Stomach (tissue), 9 donors: ENCODE results near the gene PUS1. TPM values are rescaled to one million over a fixed set of nuclear protein-coding genes. Genes with fewer than 3 reads are reported as not detected.

Source experiments
- DNase-seq, 2 donors: peaks; one replicate each; pipeline versions ENCODE4 v3.0.0 to v3.0.0-alpha.2; 2013 to 2019
- H3K27ac ChIP-seq, 5 donors: fragments of 200-600 bp in 4 of 5; sonication (generic) in 4 of 5; one replicate each; pipeline ENCODE4 v1.5.1; 2013 to 2019; ENCODE audit warnings: mild to moderate bottlenecking in 1 of 5, moderate library complexity in 1 of 5
- H3K27me3 ChIP-seq, 3 donors: fragments of 200-600 bp; sonication (generic); one replicate each; pipeline ENCODE4 v1.5.1; 2017 to 2019; ENCODE audit warnings: mixed run types in 1 of 3
- H3K36me3 ChIP-seq, 4 donors: fragments of 200-600 bp; sonication (generic); 1 replicate in 3 of 4; 2 replicates in 1 of 4; pipeline ENCODE4 v1.5.1; 2016 to 2019
- H3K4me1 ChIP-seq, 4 donors: fragments of 200-600 bp; sonication (generic); one replicate each; pipeline ENCODE4 v1.5.1; 2016 to 2019
- H3K4me3 ChIP-seq, 4 donors: fragments of 200-600 bp; sonication (generic) in 3 of 4; one replicate each; pipeline ENCODE4 v1.5.1; 2016 to 2019; ENCODE audit warnings: mild to moderate bottlenecking in 1 of 4
- H3K9me3 ChIP-seq, 4 donors: fragments of 200-600 bp; sonication (generic); one replicate each; pipeline ENCODE4 v1.5.1; 2016 to 2019
- CTCF ChIP-seq, 7 experiments: fragments of 450-650 bp in 4 of 7; fragments of 200-600 bp in 3 of 7; sonication (generic) in 3 of 7; IDR thresholded peaks; one replicate each; pipeline ENCODE4 v1.5.1; 2016 to 2019; ENCODE audit warnings: antibody characterized with exemption in 7 of 7, control low read depth in 2 of 7, mild to moderate bottlenecking in 1 of 7
- EP300 ChIP-seq: sonication (generic); formaldehyde crosslinking; IDR thresholded peaks from one replicate; pipeline ENCODE4 v1.6.1; 2017; ENCODE audit warnings: antibody characterized with exemption
- POLR2A ChIP-seq, 4 donors: fragments of 450-650 bp; IDR thresholded peaks; one replicate each; pipeline ENCODE4 v1.6.1; 2016; ENCODE audit warnings: antibody characterized with exemption in 4 of 4, control low read depth in 2 of 4, mild to moderate bottlenecking in 1 of 4, moderate library complexity in 1 of 4
- POLR2AphosphoS5 ChIP-seq, 3 donors: sonication (generic); formaldehyde crosslinking; IDR thresholded peaks; one replicate each; pipeline ENCODE4 v1.6.1; 2016; ENCODE audit warnings: antibody characterized with exemption in 3 of 3
- WGBS, 5 donors: extraction: QIAGEN DNeasy Blood & Tissue Kit in 3 of 5; methylation state at CpG; one replicate each; pipeline versions ENCODE4 v1.1.5 to v1.1.7; 2013 to 2018; 5-methylcytosine and 5-hydroxymethylcytosine counted together
- intact Hi-C: fragments of 100-400 bp; cut with DNase I; formaldehyde crosslinking; loops from one replicate; pipeline ENCODE4 v1.15.1; 2023; ENCODE audit warnings: low total_unique reads
- polyA plus RNA-seq, 3 donors: library from polyadenylated mRNA; stranded (reverse); fragments of 200-250 nt; gene quantifications; one replicate each; pipeline ENCODE4 v1.2.3, GENCODE V29; 2013
- total RNA-seq, 5 donors: library from RNA; depleted of rRNA; stranded (reverse); fragments of >200 nt; gene quantifications; one replicate each; pipeline versions ENCODE4 v1.1.0 to v1.2.3, GENCODE V29; 2014 to 2016
- donor health status: healthy with polysubstance abuse.
- donor health status: Bipolar disorder and iron deficiency.
- donor health status: healthy.

Gene PUS1
- total and polyA plus RNA-seq, 8 donors: 3.1 to 26.3 (median 12.5) TPM

GRCh38 chr12:131934535-131934934 lies 5.5 kb downstream of the PUS1 start:
- intact Hi-C loops: no loop called here
- H3K36me3 ChIP-seq: peaks cover 35 to 71% (median 62%) of the 10 kb centered on the region in 4 donors
- DNase-seq: no peak
- H3K27ac ChIP-seq: no peak overlapping the region
- WGBS, 5 donors: 87 to 96% (median 93%) methylated on average over 11 of the region's 11 CpGs
- H3K9me3 ChIP-seq: no peaks in the 10 kb centered on the region
- TF ChIP-seq CTCF (IDR thresholded peaks at IDR 0.05): no peak
- TF ChIP-seq POLR2A (IDR thresholded peaks at IDR 0.05): no peak
- no peak for TF ChIP-seq EP300
- TF ChIP-seq POLR2AphosphoS5 (IDR thresholded peaks at IDR 0.05): no peak
- peaks cover 7 to 22% (median 15%) of the 10 kb centered on the region in 4 donors for H3K4me1 ChIP-seq
- H3K4me3 ChIP-seq: no peak overlapping the region
- H3K27me3 ChIP-seq: no peaks in the 10 kb centered on the region

GRCh38 chr12:131938082-131938481 lies 9.0 kb downstream of the PUS1 start:
- TF ChIP-seq CTCF (IDR thresholded peaks at IDR 0.05) (no peak), EP300 (no peak), POLR2AphosphoS5 (IDR thresholded peaks at IDR 0.05) (no peak), POLR2A (IDR thresholded peaks at IDR 0.05) (no peak)
- WGBS, 5 donors: 81 to 94% (median 91%) methylated on average over 7 of the region's 7 CpGs
- intact Hi-C loops: no loop called here
- DNase-seq: no peak
- Histone ChIP-seq H3K9me3 (no peaks in the 10 kb centered on the region), H3K4me3 (no peak overlapping the region), H3K36me3 (peaks cover 41 to 77% (median 77%) of the 10 kb centered on the region in 4 donors), H3K27me3 (no peaks in the 10 kb centered on the region), H3K27ac (no peak overlapping the region), H3K4me1 (peaks cover 0 to 3% (median 2%) of the 10 kb centered on the region in 4 donors)

- intact Hi-C loops: no loop called here
- Histone ChIP-seq H3K27me3 (no peaks in the 10 kb centered on the region), H3K4me3 (no peak overlapping the region), H3K36me3 (peaks cover 32 to 77% (median 77%) of the 10 kb centered on the region in 4 donors), H3K9me3 (no peaks in the 10 kb centered on the region), H3K27ac (peak overlapping the region in 1 of 5 donors; percentile 7), H3K4me1 (peaks cover 0 to 3% (median 2%) of the 10 kb centered on the region in 4 donors)
- 53 to 80% (median 65%) methylated on average over 16 of the region's 16 CpGs for WGBS, 5 donors
- peak in 1 of 2 donors; percentile 92 for DNase-seq
- TF ChIP-seq CTCF (IDR thresholded peaks at IDR 0.05) (no peak), EP300 (no peak), POLR2A (IDR thresholded peaks at IDR 0.05) (no peak), POLR2AphosphoS5 (IDR thresholded peaks at IDR 0.05) (no peak)
Observed at GRCh38 chr12:131939007-131939406, 9.9 kb downstream of the PUS1 start.

GRCh38 chr12:131940141-131940547 lies 11.1 kb downstream of the PUS1 start:
- H3K36me3 ChIP-seq: peaks cover 35 to 77% (median 76%) of the 10 kb centered on the region in 4 donors
- 83 to 87% (median 85%) methylated on average over 8 of the region's 8 CpGs for WGBS, 5 donors
- no peak for TF ChIP-seq CTCF (IDR thresholded peaks at IDR 0.05)
- TF ChIP-seq POLR2AphosphoS5 (IDR thresholded peaks at IDR 0.05): no peak
- TF ChIP-seq POLR2A (IDR thresholded peaks at IDR 0.05): no peak
- intact Hi-C loops: no loop called here
- H3K9me3 ChIP-seq: no peaks in the 10 kb centered on the region
- H3K4me1 ChIP-seq: peaks cover 0 to 3% (median 2%) of the 10 kb centered on the region in 4 donors
- peak in 1 of 2 donors; percentile 12 for DNase-seq
- H3K4me3 ChIP-seq: no peak overlapping the region
- no peaks in the 10 kb centered on the region for H3K27me3 ChIP-seq
- H3K27ac ChIP-seq: peak overlapping the region in 1 of 5 donors; percentile 34
